Ovary (tissue), 9 donors: ENCODE results near the gene TMEM125. TPM values are rescaled to one million over a fixed set of nuclear protein-coding genes. Genes with fewer than 3 reads are reported as not detected.
A peak's percentile ranks its signal among the peaks of the same experiment; 100 is the strongest.

ENCODE experiments used
- DNase-seq, 5 donors: peaks; one replicate each; pipeline ENCODE4 v3.0.0-alpha.2; 2019 to 2020
- H3K27ac ChIP-seq, 2 donors: fragments of 200-600 bp; one replicate each; pipeline versions ENCODE4 v1.5.1 to v1.8.0; 2019 to 2022
- H3K27me3 ChIP-seq: fragments of 200-600 bp; one replicate; pipeline ENCODE4 v1.8.0; 2022
- H3K36me3 ChIP-seq: fragments of 200-600 bp; sonication (generic); one replicate; pipeline ENCODE4 v1.5.1; 2019
- H3K4me1 ChIP-seq: one replicate; pipeline ENCODE4 v1.8.1; 2013; ENCODE audit warnings: mild to moderate bottlenecking, moderate library complexity; ENCODE audit not compliant: insufficient read depth
- H3K4me3 ChIP-seq: fragments of 200-600 bp; sonication (generic); one replicate; pipeline ENCODE4 v1.5.1; 2017
- H3K9me3 ChIP-seq, 2 donors: fragments of 200-600 bp in 1 of 2; sonication (generic) in 1 of 2; one replicate each; pipeline versions ENCODE4 v1.5.1 to v1.8.1; 2013 to 2019; ENCODE audit warnings: mild to moderate bottlenecking in 1 of 2, moderate library complexity in 1 of 2
- CTCF ChIP-seq, 3 donors: fragments of 450-650 bp in 2 of 3; fragments of 200-600 bp in 1 of 3; IDR thresholded peaks; one replicate each; pipeline versions ENCODE4 v1.5.1 to v1.8.0; 2016 to 2022; ENCODE audit warnings: antibody characterized with exemption in 3 of 3, mild to moderate bottlenecking in 1 of 3
- EP300 ChIP-seq: sonication (generic); formaldehyde crosslinking; IDR thresholded peaks from one replicate; pipeline ENCODE4 v1.6.1; 2017; ENCODE audit warnings: antibody characterized with exemption
- POLR2A ChIP-seq: fragments of 450-650 bp; IDR thresholded peaks from one replicate; pipeline ENCODE4 v1.6.1; 2017; ENCODE audit warnings: antibody characterized with exemption, mild to moderate bottlenecking, moderate library complexity
- WGBS, 3 donors: extraction: QIAGEN DNeasy Blood & Tissue Kit in 1 of 3; methylation state at CpG; one replicate each; pipeline versions ENCODE4 v1.1.5 to v1.1.7; 2013 to 2017; 5-methylcytosine and 5-hydroxymethylcytosine counted together
- intact Hi-C, 4 donors: fragments of 100-400 bp; cut with DNase I; formaldehyde crosslinking; loops; one replicate each; pipeline versions ENCODE4 v1.11.0 to v1.15.1; 2022 to 2023
- polyA plus RNA-seq, 2 donors: library from polyadenylated mRNA; stranded (reverse); fragments of 200-250 nt in 1 of 2; fragments of 350-450 nt in 1 of 2; fragmentation: Illumina TruSeq in 1 of 2; extraction: RNeasy Lipid Tissue Mini Kit (QIAGEN cat#74804) in 1 of 2; gene quantifications; one replicate each; pipeline ENCODE4 v1.2.3, GENCODE V29; 2013 to 2014
- total RNA-seq, 7 donors: library from RNA; depleted of rRNA in 2 of 7; stranded (reverse); fragments of >200 nt in 2 of 7; fragmentation: NEBNext Ultra II Directional in 3 of 7; extraction: Animal tissue kit (Norgen Biotek cat#: 25700) in 3 of 7; gene quantifications; one replicate each; pipeline versions ENCODE4 v1.1.0 to v1.2.4, GENCODE V29; 2016 to 2023
- donor health status: DM: no; HTN: no; CAD: no; lungs with moderate emphysema.
- donor health status: DM: no; HTN: no; CAD: no.
- donor health status: Bipolar disorder and iron deficiency.
- donor health status: DM: yes; HTN: yes; CAD: no.
- donor health status: DM: no; HTN: no; CAD: no.
- donor health status: DM: yes; HTN: yes; CAD: no.

The TMEM125 gene
- total and polyA plus RNA-seq, 9 donors = 0.23 to 20.6 (median 1.3) TPM

DNA sequence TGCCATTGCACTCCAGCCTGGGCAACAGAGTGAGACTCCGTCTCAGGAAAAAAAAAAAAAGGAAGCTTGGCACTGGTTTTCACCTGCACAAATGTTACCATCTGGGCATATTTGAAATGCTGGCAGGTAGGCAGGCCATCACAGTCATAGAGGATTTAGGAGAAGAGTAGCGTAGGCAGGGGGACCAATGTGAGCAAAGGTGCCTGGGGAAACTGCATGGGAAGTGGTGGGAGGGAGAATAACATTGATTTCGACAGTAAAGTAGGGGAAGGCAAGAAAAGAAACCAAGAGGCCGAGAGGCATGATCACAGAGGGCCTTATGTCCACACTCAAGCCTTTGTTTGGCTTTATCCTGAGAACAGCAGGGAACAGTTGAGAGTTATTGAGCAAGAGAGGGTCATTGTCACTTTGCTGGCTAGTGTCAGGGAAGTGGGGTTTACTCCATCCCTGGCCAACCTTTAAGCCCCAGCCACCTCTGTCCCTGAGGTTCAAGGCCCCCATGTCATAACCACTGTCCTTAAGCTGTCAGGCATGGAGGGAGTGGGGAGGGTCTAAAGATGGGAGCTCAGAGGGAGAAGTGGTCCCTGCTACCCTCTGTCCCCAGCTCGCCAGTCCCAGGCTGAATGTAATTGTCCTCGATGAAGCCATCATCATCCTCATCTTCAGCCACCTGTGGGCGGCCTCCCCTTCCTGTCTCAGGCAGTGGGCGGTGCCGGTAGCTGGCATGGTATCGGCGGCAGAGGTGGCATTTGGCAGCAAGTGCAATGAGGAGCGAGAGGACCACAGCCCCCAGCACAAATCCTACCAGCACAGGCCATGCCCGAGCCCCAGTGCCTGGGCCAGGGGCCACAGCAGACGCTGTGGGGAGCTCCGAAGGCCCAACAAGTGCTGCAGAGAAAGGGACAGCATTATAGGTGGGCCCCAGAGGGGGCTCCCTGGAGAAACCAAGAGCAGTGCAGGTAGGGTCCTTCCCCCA lies 12.7 kb downstream of the TMEM125 start:
- intact Hi-C loops = no loop called here
- DNase-seq = peak in 1 of 5 donors; percentile 13
- H3K4me3 ChIP-seq = no peak overlapping the region
- H3K27me3 ChIP-seq = no peaks in the 10 kb centered on the region
- no peaks in the 10 kb centered on the region for H3K4me1 ChIP-seq
- 87 to 92% (median 89%) methylated on average over 11 to 15 of the region's 15 CpGs for WGBS, 3 donors
- TF ChIP-seq POLR2A (no peak), CTCF (IDR thresholded peaks at IDR 0.05) (no peak), EP300 (no peak)
- no peaks in the 10 kb centered on the region for H3K9me3 ChIP-seq
- no peak overlapping the region for H3K27ac ChIP-seq
- no peaks in the 10 kb centered on the region for H3K36me3 ChIP-seq

DNA sequence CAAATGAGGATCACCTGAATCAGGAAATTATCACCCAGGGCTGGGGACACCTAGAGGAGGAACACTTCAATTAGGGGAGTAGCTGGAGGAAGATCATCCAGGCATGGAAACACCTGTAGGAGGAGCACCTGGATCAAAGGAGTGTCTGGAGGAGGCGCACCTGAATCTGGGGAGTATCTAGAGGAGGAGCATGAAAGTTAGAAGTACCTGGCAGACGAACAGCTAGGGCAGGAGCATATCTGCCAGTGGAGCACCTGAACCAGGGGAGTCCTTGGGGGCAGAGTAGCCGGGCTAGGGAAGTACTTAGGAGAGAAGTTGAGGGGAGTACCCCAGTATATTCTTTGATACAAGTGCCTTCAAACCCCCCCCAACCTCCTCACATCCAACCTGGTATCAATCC lies 14.3 kb downstream of the TMEM125 start:
- Histone ChIP-seq H3K9me3 (no peaks in the 10 kb centered on the region), H3K27ac (no peak overlapping the region), H3K4me3 (no peak overlapping the region), H3K27me3 (no peaks in the 10 kb centered on the region), H3K4me1 (peaks cover 7% of the 10 kb centered on the region), H3K36me3 (no peaks in the 10 kb centered on the region)
- intact Hi-C loops = no loop called here
- 89 to 93% (median 91%) methylated on average over 3 of the region's 3 CpGs for WGBS, 3 donors
- TF ChIP-seq CTCF (IDR thresholded peaks at IDR 0.05) = no peak
- no peak for TF ChIP-seq EP300
- TF ChIP-seq POLR2A = no peak
- DNase-seq = peak in 1 of 5 donors; percentile 5

DNA sequence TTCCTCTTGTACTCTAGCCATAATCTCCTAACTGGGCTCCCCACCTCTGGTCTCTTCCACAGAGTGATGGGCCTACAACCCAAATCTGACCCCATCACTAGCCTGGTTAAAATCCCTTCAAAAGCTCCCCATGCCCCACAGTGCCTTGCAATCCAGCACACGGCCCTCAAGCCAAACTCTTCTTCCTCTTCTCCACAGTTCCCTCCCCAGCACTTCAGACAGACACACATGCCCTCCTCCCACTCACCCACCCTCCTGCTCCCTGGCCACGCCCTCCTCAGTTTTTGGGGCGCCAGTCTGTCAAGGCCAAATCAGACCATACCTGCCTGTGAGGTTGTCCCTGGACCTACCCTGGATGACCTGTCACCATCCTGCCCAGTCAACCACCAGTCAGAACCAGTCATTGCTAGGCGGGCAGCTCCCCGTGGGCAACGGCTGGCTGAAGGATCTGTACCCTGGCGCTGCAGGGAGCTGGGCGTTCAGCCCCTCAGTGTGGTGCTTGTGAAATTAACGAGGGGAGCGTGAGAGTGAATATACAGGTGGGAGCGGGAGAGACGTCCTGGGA lies 14.8 kb downstream of the TMEM125 start:
- WGBS, 3 donors = 71 to 80% (median 74%) methylated on average over 12 of the region's 12 CpGs
- Histone ChIP-seq H3K4me3 (no peak overlapping the region), H3K4me1 (peaks cover 11% of the 10 kb centered on the region), H3K27me3 (no peaks in the 10 kb centered on the region), H3K27ac (no peak overlapping the region), H3K9me3 (no peaks in the 10 kb centered on the region), H3K36me3 (no peaks in the 10 kb centered on the region)
- peak in 1 of 5 donors; percentile 17 for DNase-seq
- no peak for TF ChIP-seq CTCF (IDR thresholded peaks at IDR 0.05)
- no peak for TF ChIP-seq POLR2A
- TF ChIP-seq EP300 = no peak
- intact Hi-C loops = no loop called here

DNA sequence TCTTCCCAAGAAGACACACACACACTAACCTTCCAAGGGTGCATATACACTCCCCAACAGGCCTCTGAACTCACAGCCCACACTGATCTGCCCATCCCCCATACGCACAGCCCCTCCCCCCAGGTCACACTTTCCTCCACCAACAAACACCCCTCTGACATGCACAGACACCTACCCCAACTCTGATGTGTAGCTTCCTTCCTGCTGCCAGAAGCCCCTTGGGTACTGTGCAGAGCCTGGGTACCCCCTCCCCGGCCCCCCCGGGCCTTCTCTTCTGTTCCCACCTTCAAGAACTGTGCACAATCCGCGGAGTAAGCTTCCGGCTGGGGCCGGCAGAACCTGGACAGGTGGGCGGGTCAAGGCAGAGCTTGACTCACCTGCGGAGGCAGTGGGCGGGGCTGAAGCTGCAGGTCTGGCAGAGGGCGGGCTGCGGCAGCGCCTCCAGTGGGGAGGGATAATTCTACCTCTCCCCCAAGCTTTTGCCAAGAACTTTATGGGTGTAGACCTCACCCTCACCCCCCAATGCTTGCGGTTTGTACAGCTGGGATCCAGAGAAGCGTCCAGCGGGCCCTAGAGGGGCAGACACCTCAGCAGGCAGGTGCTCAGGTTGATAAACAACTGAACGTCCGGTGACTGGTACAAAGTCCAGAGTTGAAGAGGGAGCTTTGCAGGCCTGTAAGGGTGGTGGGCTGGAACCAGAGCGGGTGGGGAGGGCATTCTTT lies 15.6 kb downstream of the TMEM125 start, which contains the start of gene C1orf210:
C1orf210 (minus strand) TSS at position 313 of the 722 bp plus-strand sequence. CDS start 2,311 bp downstream, outside the sequence.
- WGBS, 3 donors = 46 to 54% (median 50%) methylated on average over 19 of the region's 19 CpGs
- H3K4me3 ChIP-seq = no peak within 1 kb of the TSS
- H3K27ac ChIP-seq = no peak within 1 kb of the TSS
- intact Hi-C loops = no loop called here
- no peaks in the 10 kb centered on the region for H3K27me3 ChIP-seq
- DNase-seq = peak in 1 of 5 donors; percentile 40
- H3K36me3 ChIP-seq = no peaks in the 10 kb centered on the region
- peaks cover 13% of the 10 kb centered on the region for H3K4me1 ChIP-seq
- H3K9me3 ChIP-seq = no peaks in the 10 kb centered on the region
- TF ChIP-seq EP300 = no peak
- no peak for TF ChIP-seq CTCF (IDR thresholded peaks at IDR 0.05)
- no peak for TF ChIP-seq POLR2A
